GM10266 (cell line): ENCODE results near the gene NUP188.

ENCODE experiments used
- DNase-seq: peaks from one replicate; pipeline ENCODE4 v3.0.0; 2012; ENCODE audit errors: extremely low spot score
- TF ChIP-seq, protein P1 (sequence below): IDR thresholded peaks from 2 replicates; pipeline ENCODE4 v1.5.1; 2012; ENCODE audit warnings: mild to moderate bottlenecking, low read depth; ENCODE audit not compliant: control insufficient read depth, insufficient read depth; ENCODE audit errors: missing control alignments

Gene NUP188

DNA sequence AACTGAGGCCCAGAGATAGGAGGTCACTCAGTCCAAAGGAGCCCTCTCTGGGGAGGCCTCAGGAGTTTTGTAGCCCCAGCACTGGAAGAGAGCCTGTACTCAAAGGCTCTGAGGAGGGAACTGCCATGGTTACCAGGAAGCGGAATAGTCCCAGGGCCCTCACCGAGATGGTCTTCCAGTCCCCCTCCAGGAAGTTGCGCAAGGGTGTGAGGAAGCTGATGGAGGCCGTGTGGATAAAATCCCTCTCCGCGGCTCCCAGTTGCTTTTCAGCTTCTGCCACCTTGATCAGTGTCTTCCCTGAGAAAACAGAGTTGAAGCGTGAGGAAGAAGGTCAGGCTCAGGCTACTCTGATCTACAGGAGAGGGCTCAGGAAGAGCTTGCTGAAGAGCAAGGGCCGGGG is 67.1 kb downstream of the NUP188 start:
- TF ChIP-seq, protein P1, sequence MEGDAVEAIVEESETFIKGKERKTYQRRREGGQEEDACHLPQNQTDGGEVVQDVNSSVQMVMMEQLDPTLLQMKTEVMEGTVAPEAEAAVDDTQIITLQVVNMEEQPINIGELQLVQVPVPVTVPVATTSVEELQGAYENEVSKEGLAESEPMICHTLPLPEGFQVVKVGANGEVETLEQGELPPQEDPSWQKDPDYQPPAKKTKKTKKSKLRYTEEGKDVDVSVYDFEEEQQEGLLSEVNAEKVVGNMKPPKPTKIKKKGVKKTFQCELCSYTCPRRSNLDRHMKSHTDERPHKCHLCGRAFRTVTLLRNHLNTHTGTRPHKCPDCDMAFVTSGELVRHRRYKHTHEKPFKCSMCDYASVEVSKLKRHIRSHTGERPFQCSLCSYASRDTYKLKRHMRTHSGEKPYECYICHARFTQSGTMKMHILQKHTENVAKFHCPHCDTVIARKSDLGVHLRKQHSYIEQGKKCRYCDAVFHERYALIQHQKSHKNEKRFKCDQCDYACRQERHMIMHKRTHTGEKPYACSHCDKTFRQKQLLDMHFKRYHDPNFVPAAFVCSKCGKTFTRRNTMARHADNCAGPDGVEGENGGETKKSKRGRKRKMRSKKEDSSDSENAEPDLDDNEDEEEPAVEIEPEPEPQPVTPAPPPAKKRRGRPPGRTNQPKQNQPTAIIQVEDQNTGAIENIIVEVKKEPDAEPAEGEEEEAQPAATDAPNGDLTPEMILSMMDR: no peak
- no peak for DNase-seq

GRCh38 chr9:129021091-129021490 is 73.6 kb downstream of the NUP188 start:
- TF ChIP-seq, protein P1: no peak
- DNase-seq: peak; percentile 40

- no peak for DNase-seq
- TF ChIP-seq, protein P1: no peak
Observed at GRCh38 chr9:129022037-129022436, 74.5 kb downstream of the NUP188 start.

GRCh38 chr9:129023036-129023907 is 75.8 kb downstream of the NUP188 start:
- no peak for DNase-seq
- TF ChIP-seq, protein P1: no peak

DNA sequence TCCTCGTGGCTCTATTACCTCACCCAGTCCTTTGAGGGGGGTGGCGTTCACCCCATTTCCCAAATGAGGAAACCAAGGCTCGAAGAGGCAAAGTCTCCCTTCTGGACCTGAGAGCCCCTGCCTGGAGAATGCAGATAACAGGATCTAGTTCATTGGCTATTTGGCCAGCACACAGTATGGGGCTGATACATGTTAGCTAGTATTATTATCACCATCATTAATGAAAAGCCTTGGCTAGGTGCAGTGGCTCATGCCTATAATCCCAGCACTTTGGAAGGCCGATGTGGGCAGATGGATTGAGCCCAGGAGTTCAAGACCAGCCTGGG is 76.4 kb downstream of the NUP188 start:
- DNase-seq: no peak
- TF ChIP-seq, protein P1: no peak

DNA sequence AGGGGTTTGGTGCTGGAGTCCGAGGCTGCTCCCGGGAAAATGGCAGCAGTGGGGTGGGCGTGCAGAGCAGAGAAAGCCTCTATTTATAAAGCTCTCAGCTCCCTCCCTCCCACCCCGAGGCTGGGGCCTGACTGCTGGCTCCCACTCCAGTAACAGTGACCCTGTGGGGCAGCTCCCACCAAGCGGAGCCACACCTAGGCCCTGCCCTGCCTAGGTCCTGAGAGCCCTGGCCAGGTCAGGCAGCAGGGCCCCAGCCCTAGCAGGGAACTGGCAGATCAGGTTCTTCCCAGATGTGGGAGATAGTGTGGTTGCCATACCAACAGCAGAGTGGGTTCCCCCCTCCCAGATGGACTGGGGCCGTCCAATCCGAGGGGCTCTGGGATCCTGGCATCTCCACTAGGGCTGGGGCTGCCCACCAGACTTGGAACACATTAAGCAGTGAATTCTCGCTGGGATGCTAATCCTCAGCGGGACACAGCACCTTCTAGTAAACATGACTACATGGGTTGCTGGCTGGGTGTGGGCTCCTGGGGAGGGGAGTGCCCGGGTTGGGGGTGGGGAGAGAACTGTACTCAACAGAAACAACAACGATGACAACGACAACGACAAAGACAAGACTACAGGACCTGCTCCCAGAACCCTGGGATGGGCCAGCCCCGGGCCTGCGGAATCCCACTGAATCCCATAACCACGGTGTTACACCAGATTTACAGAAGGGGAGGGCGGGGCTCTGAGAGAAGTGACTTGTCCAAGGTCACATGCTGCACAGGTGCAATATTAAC is 79.1 kb downstream of the NUP188 start:
- TF ChIP-seq, protein P1: no peak
- no peak for DNase-seq

GRCh38 chr9:129027224-129027684 is 79.8 kb downstream of the NUP188 start:
- TF ChIP-seq, protein P1: no peak
- DNase-seq: peak; percentile 50
